Activated CD8-positive, alpha-beta T cell treated with anti-CD3 and anti-CD28 coated beads for 36 hours (primary cell): ENCODE results near the gene KNSTRN. TPM values are rescaled to one million over a fixed set of nuclear protein-coding genes. Genes with fewer than 3 reads are reported as not detected.

ENCODE experiments used
- ATAC-seq: fragments of 200-7000 bp; cut with Tn5 transposase; one replicate; pipeline ENCODE4 v1.10.0; 2021; ENCODE audit warnings: mild to moderate bottlenecking, moderate library complexity
- CTCF ChIA-PET: fragments of 350-600 bp; sonication (Branson Sonifier 250); formaldehyde crosslinking; loops from one replicate; lab custom pipeline; 2021; ENCODE audit warnings: antibody characterized with exemption; lab: Charles Lee
- POLR2A ChIA-PET: fragments of 350-600 bp; sonication (Branson Sonifier 250); formaldehyde crosslinking; loops from one replicate; lab custom pipeline; 2021; ENCODE audit warnings: antibody characterized with exemption; lab: Charles Lee
- DNase-seq: peaks from one replicate; pipeline ENCODE4 v3.0.0-alpha.2; 2020
- H3K27ac Mint-ChIP-seq: one replicate; pipeline ENCODE4 v1.8.0; 2021; ENCODE audit warnings: mild to moderate bottlenecking, mixed read lengths
- H3K27me3 Mint-ChIP-seq: one replicate; pipeline ENCODE4 v1.8.0; 2021; ENCODE audit warnings: mixed read lengths
- H3K36me3 Mint-ChIP-seq: one replicate; pipeline ENCODE4 v1.8.0; 2021; ENCODE audit warnings: low read depth, mixed read lengths
- H3K4me1 Mint-ChIP-seq: one replicate; pipeline ENCODE4 v1.8.0; 2021; ENCODE audit warnings: low read depth, mixed read lengths
- H3K4me3 Mint-ChIP-seq: one replicate; pipeline ENCODE4 v1.8.0; 2021; ENCODE audit warnings: mild to moderate bottlenecking, moderate library complexity, mixed read lengths
- H3K9me3 Mint-ChIP-seq: one replicate; pipeline ENCODE4 v1.8.0; 2021; ENCODE audit warnings: mixed read lengths
- intact Hi-C: fragments of 100-400 bp; cut with micrococcal nuclease; formaldehyde crosslinking; loops from one replicate; pipeline ENCODE4 v1.10.0; 2022
- total RNA-seq, 2 experiments: library from RNA; stranded (reverse); gene quantifications; one replicate each; pipeline ENCODE4 v1.2.3, GENCODE V29; 2021
- TF ChIP-seq, protein P1 (sequence below): fragments of 200-600 bp; IDR thresholded peaks from one replicate; pipeline ENCODE4 v1.8.0; 2022; ENCODE audit warnings: antibody characterized with exemption, mild to moderate bottlenecking

KNSTRN gene
- total RNA-seq, 2 experiments from 2014 or later: 54.2 to 55.0 TPM

DNA sequence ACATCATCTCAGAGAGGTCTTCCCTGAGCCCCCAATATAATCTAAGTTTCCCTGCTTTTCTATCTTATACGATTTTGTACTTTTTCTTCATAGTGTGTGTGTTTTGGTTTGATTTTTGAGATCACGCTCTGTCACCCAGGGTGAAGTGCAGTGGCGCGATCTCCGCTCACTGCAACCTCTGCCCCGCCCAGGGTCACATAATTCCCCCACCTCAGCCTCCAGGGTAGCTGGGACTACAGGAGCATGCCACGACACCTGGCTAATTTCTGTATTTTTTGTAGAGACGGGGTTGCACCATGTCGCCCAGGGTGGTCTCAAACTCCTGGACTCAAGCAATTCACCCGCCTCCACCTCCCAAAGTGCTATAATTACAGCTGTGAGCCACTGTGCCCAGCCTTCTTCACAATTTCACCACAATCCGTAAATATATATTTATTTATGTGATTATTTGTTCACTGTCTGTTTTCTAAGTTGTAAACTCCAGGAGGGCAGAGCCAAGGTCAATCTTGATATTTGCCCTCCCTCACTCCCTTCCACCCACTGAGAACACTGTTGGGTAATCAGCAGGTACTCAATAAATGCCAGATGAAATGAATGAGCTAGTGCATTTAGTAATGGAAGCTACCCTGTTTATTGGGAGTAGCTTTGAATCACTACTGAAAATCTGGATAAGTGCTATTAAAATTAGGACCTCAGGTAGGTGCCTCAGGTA, 547 bp upstream of the KNSTRN start:
- Mint-ChIP-seq H3K9me3 (no peaks in the 10 kb centered on the region), H3K36me3 (peaks cover 31% of the 10 kb centered on the region), H3K27me3 (no peaks in the 10 kb centered on the region), H3K4me3 (no peak overlapping the region), H3K27ac (no peak overlapping the region), H3K4me1 (peaks cover 18% of the 10 kb centered on the region)
- TF ChIP-seq, protein P1, sequence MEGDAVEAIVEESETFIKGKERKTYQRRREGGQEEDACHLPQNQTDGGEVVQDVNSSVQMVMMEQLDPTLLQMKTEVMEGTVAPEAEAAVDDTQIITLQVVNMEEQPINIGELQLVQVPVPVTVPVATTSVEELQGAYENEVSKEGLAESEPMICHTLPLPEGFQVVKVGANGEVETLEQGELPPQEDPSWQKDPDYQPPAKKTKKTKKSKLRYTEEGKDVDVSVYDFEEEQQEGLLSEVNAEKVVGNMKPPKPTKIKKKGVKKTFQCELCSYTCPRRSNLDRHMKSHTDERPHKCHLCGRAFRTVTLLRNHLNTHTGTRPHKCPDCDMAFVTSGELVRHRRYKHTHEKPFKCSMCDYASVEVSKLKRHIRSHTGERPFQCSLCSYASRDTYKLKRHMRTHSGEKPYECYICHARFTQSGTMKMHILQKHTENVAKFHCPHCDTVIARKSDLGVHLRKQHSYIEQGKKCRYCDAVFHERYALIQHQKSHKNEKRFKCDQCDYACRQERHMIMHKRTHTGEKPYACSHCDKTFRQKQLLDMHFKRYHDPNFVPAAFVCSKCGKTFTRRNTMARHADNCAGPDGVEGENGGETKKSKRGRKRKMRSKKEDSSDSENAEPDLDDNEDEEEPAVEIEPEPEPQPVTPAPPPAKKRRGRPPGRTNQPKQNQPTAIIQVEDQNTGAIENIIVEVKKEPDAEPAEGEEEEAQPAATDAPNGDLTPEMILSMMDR: no peak
- ChIA-PET CTCF (interaction anchor here (0.6 to 1.7 kb wide), 14 partner anchors 10 to 848 kb away, joined by 3 to 9 read pairs (median 4); partner anchors contain the start of gene PLCB2), POLR2A (interaction anchor here (0.8 to 2.1 kb wide), 10 partner anchors 10 to 57 kb away, joined by 3 to 9 read pairs (median 4); no protein-coding TSS in a partner anchor)
- no peak for ATAC-seq
- intact Hi-C loops: no loop called here
- DNase-seq: no peak

DNA sequence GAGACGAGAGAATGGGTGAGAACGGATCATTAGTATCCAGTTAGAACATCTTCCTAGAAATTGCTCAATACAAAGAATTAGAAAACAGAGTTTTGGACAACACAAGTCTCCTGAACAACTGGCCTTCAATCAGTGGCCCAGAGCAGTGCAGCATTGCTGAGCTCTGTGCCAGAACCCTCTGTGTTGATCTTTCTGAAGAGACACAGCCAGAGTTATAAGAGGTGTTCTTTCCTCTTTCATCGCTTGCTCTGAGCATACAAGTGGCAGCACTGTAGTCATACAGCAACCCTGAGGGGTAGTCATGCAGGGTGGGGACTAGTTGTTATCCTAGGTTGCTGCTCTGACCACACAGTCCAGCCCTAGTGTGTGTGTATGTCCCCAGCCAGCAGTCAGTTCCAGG, 4.0 kb downstream of the KNSTRN start:
- Mint-ChIP-seq H3K27ac (no peak overlapping the region), H3K9me3 (no peaks in the 10 kb centered on the region), H3K4me1 (peaks cover 18% of the 10 kb centered on the region), H3K4me3 (no peak overlapping the region), H3K27me3 (no peaks in the 10 kb centered on the region), H3K36me3 (peaks cover 61% of the 10 kb centered on the region)
- ChIA-PET POLR2A (interaction anchor here (0.6 to 1.5 kb wide), 6 partner anchors 11 to 570 kb away, joined by 3 to 5 read pairs (median 3); no protein-coding TSS in a partner anchor), CTCF (interaction anchor here (1.5 to 2.1 kb wide), 4 partner anchors 18 to 112 kb away, joined by 3 to 8 read pairs (median 6); no protein-coding TSS in a partner anchor)
- no peak for ATAC-seq
- intact Hi-C loops: no loop called here
- DNase-seq: no peak
- TF ChIP-seq, protein P1: no peak

DNA sequence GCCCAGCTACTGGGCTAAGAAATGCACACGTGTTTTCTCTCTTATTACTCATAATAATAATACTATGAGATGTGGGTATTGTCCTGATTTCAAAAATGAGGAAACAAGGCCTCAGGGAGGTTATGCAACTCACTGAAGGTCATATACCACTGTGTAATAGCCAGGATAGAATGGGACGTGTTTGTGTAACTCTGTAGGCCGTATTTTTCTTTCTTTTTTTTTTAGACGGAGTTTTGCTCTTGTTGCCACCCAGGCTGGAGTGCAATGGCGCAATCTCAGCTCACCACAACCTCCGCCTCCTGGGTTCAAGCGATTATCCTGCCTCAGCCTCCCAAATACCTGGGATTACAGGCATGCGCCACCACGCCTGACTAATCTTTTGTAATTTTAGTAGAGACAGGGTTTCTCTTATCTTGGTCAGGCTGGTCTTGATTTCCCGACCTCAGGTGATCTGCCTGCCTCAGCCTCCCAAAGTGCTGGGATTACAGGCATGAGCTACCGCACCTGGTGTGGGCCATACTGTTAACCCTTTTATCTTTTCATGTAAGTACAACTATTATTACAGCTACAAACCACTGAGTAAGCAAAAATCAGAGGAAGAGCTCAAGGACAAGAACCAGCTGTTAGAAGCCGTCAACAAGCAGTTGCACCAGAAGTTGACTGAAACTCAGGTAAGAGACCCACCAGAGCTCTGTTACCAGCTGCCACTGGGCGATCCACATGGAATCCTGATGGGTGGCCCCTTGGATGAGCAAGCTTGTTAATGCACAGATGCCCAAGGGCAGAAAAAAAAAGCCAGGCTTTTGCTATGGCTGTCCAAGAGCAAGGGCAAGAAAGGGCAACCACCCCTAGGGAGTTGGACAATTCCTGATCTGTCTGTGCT, 6.7 kb downstream of the KNSTRN start:
- POLR2A ChIA-PET: interaction anchor here (1.1 kb wide), 1 partner anchor 31 kb away, joined by 3 read pairs; no protein-coding TSS in a partner anchor
- H3K4me3 Mint-ChIP-seq: no peak overlapping the region
- no peak for DNase-seq
- peak overlapping the region; percentile 18 for H3K27ac Mint-ChIP-seq
- H3K27me3 Mint-ChIP-seq: no peaks in the 10 kb centered on the region
- TF ChIP-seq, protein P1: no peak
- H3K9me3 Mint-ChIP-seq: no peaks in the 10 kb centered on the region
- H3K4me1 Mint-ChIP-seq: peaks cover 8% of the 10 kb centered on the region
- intact Hi-C loops: no loop called here
- peaks cover 68% of the 10 kb centered on the region for H3K36me3 Mint-ChIP-seq
- ATAC-seq: no peak
- CTCF ChIA-PET: interaction anchor here (0.6 to 1.8 kb wide), 4 partner anchors 16 to 51 kb away, joined by 3 to 7 read pairs (median 3); partner anchors contain the start of genes BAHD1, DISP2 and IVD

DNA sequence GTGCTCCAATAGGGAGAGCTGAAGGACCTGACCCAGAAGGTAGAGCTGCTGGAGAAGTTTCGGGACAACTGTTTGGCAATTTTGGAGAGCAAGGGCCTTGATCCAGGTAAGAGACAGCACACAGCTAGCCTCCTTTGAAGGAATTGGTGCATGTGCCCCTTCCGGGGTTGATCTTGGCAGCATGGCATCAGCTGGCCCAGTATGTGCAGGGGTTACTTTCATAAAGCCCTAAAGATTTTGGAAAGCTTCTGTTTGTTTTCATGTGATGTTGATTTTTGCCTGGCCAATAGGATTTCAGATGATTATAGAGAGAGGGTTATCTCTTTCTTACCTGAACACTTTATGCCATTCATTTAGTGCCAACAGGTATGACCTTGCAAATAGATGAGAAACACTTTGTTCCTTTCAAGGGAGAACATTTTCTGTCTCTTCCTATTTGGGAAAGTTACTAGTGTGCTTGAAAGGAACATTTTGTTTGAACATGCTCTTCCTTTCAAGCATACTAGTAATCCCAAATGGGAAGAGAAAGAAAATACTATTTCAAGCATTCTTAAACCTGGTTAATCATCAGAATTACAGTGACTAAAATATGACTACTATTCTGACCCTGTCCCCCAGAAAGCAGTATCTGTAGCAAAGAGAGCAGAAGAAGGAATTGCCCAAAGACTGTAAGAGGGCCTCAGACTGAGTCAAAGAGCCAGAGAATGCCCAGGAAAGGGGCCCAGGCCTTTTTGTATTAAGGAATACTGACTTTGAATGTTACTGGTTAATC, 7.5 kb downstream of the KNSTRN start:
- CTCF ChIA-PET: interaction anchor here (1.1 to 1.8 kb wide), 3 partner anchors 15 to 51 kb away, joined by 3 to 7 read pairs (median 3); partner anchors contain the start of genes BAHD1 and IVD
- TF ChIP-seq, protein P1: no peak
- intact Hi-C loops: no loop called here
- Mint-ChIP-seq H3K4me1 (peaks cover 2% of the 10 kb centered on the region), H3K27me3 (no peaks in the 10 kb centered on the region), H3K36me3 (peaks cover 60% of the 10 kb centered on the region), H3K4me3 (no peak overlapping the region), H3K27ac (peak overlapping the region; percentile 18), H3K9me3 (no peaks in the 10 kb centered on the region)
- DNase-seq (no peak), ATAC-seq (no peak)
- POLR2A ChIA-PET: interaction anchor here (1.1 kb wide), 1 partner anchor 30 kb away, joined by 3 read pairs; no protein-coding TSS in a partner anchor
